H9 (cell line): ENCODE results near the gene IL25. TPM values are rescaled to one million over a fixed set of nuclear protein-coding genes. Genes with fewer than 3 reads are reported as not detected.

Experiments used
- DNase-seq: peaks from one replicate; pipeline ENCODE4 v3.0.0-alpha.2; 2017
- H2AFZ ChIP-seq: one replicate; pipeline ENCODE4 v1.6.1; 2013; ENCODE audit warnings: mild to moderate bottlenecking, low read length, control low read depth, moderate library complexity
- H2AK5ac ChIP-seq: 2 replicates; pipeline ENCODE4 v1.6.1; 2013; ENCODE audit warnings: low read length, control low read depth, mixed read lengths; ENCODE audit not compliant: insufficient read length
- H2BK120ac ChIP-seq: one replicate; pipeline ENCODE4 v1.6.1; 2013; ENCODE audit warnings: low read depth, mild to moderate bottlenecking, low read length, control low read depth, inconsistent platforms; ENCODE audit not compliant: poor library complexity, severe bottlenecking
- H2BK12ac ChIP-seq: 2 replicates; pipeline ENCODE4 v1.6.1; 2013; ENCODE audit warnings: low read length, control low read depth, mixed read lengths, low read depth; ENCODE audit not compliant: insufficient read length
- H2BK15ac ChIP-seq: 2 replicates; pipeline ENCODE4 v1.6.1; 2013; ENCODE audit warnings: low read depth, low read length, control low read depth
- H2BK20ac ChIP-seq: one replicate; pipeline ENCODE4 v1.6.1; 2013; ENCODE audit warnings: low read depth, mild to moderate bottlenecking, low read length, control low read depth, inconsistent platforms; ENCODE audit not compliant: poor library complexity, severe bottlenecking
- H2BK5ac ChIP-seq: 2 replicates; pipeline ENCODE4 v1.6.1; 2013; ENCODE audit warnings: low read length, control low read depth, mixed read lengths; ENCODE audit not compliant: insufficient read length
- H3K14ac ChIP-seq: 2 replicates; pipeline ENCODE4 v1.6.1; 2013; ENCODE audit warnings: low read length, control low read depth; ENCODE audit not compliant: insufficient read depth
- H3K18ac ChIP-seq: 2 replicates; pipeline ENCODE4 v1.6.1; 2013; ENCODE audit warnings: low read depth, mild to moderate bottlenecking, mixed read lengths, low read length, control low read depth; ENCODE audit not compliant: insufficient read length
- H3K23ac ChIP-seq: 2 replicates; pipeline ENCODE4 v1.6.1; 2013; ENCODE audit warnings: low read length, control low read depth, mixed read lengths, low read depth; ENCODE audit not compliant: insufficient read length
- H3K23me2 ChIP-seq: 2 replicates; pipeline ENCODE4 v1.6.1; 2013; ENCODE audit warnings: low read depth, mild to moderate bottlenecking, mixed read lengths, low read length, control low read depth; ENCODE audit not compliant: insufficient read length, poor library complexity, severe bottlenecking
- H3K27ac ChIP-seq: 2 replicates; pipeline ENCODE4 v1.5.1; 2013; ENCODE audit warnings: low read length, control low read depth, mixed read lengths, low read depth; ENCODE audit not compliant: insufficient read length
- H3K27me3 ChIP-seq: 2 replicates; pipeline ENCODE4 v1.6.1; 2013; ENCODE audit warnings: low read length, control low read depth, inconsistent platforms; ENCODE audit not compliant: insufficient read depth
- H3K4ac ChIP-seq: 2 replicates; pipeline ENCODE4 v1.6.1; 2013; ENCODE audit warnings: low read depth, mild to moderate bottlenecking, control low read depth, inconsistent platforms, low read length, moderate library complexity
- H3K4me1 ChIP-seq: 2 replicates; pipeline ENCODE4 v1.6.1; 2013; ENCODE audit warnings: low read length, control low read depth, inconsistent platforms; ENCODE audit not compliant: insufficient read depth
- H3K4me2 ChIP-seq: 2 replicates; pipeline ENCODE4 v1.6.1; 2013; ENCODE audit warnings: low read length, control low read depth, mixed read lengths; ENCODE audit not compliant: insufficient read length, insufficient read depth
- H3K56ac ChIP-seq: 2 replicates; pipeline ENCODE4 v1.6.1; 2013; ENCODE audit warnings: low read depth, mild to moderate bottlenecking, mixed read lengths, low read length, control low read depth; ENCODE audit not compliant: insufficient read length
- H3K79me1 ChIP-seq: 2 replicates; pipeline ENCODE4 v1.6.1; 2013; ENCODE audit warnings: low read depth, mild to moderate bottlenecking, moderate library complexity, low read length, control low read depth, inconsistent platforms; ENCODE audit not compliant: insufficient read depth, poor library complexity, severe bottlenecking
- H3K79me2 ChIP-seq: 2 replicates; pipeline ENCODE4 v1.6.1; 2013; ENCODE audit warnings: low read length, control low read depth, inconsistent platforms; ENCODE audit not compliant: insufficient read depth
- H3K9ac ChIP-seq: 2 replicates; pipeline ENCODE4 v1.6.1; 2013; ENCODE audit warnings: low read length, control low read depth, mixed read lengths; ENCODE audit not compliant: insufficient read length; ENCODE audit errors: extremely low read depth
- H3K9me3 ChIP-seq: one replicate; pipeline ENCODE4 v1.6.1; 2013; ENCODE audit warnings: low read depth, low read length, inconsistent platforms; ENCODE audit not compliant: control insufficient read depth
- H3T11ph ChIP-seq: one replicate; pipeline ENCODE4 v1.6.1; 2013; ENCODE audit warnings: mild to moderate bottlenecking, low read length, control low read depth, inconsistent platforms
- H4K20me1 ChIP-seq: one replicate; pipeline ENCODE4 v1.6.1; 2013; ENCODE audit not compliant: control insufficient read depth, insufficient read length, insufficient read depth
- H4K5ac ChIP-seq: 2 replicates; pipeline ENCODE4 v1.6.1; 2013; ENCODE audit warnings: low read depth, mild to moderate bottlenecking, mixed read lengths, low read length, control low read depth; ENCODE audit not compliant: insufficient read length
- H4K8ac ChIP-seq: replicated peaks from 2 replicates; pipeline ENCODE4 v1.6.1; 2013; ENCODE audit warnings: low read length, control low read depth, mixed read lengths, low read depth; ENCODE audit not compliant: insufficient read length
- H4K91ac ChIP-seq: 2 replicates; pipeline ENCODE4 v1.6.1; 2013; ENCODE audit warnings: low read depth, mild to moderate bottlenecking, moderate library complexity, mixed read lengths, low read length, control low read depth; ENCODE audit not compliant: insufficient read length
- H3K27ac Mint-ChIP-seq, 3 experiments: 2 replicates in 2 of 3; 3 replicates in 1 of 3; pipeline ENCODE4 v1.8.0; 2020 to 2021; ENCODE audit warnings: mixed read lengths in 3 of 3, mild to moderate bottlenecking in 1 of 3, moderate library complexity in 1 of 3
- H3K27me3 Mint-ChIP-seq: 2 replicates; pipeline ENCODE4 v1.8.0; 2021; ENCODE audit warnings: low read depth, mild to moderate bottlenecking, moderate library complexity, mixed read lengths
- H3K36me3 Mint-ChIP-seq, 3 experiments: 2 replicates in 2 of 3; 3 replicates in 1 of 3; pipeline ENCODE4 v1.8.0; 2020 to 2021; ENCODE audit warnings: low read depth in 3 of 3, mixed read lengths in 3 of 3; ENCODE audit not compliant: insufficient read depth in 1 of 3
- H3K4me1 Mint-ChIP-seq, 2 experiments: 2 replicates each; pipeline ENCODE4 v1.8.0; 2020; ENCODE audit warnings: mixed read lengths in 2 of 2
- H3K4me3 Mint-ChIP-seq, 2 experiments: 2 replicates in 1 of 2; 3 replicates in 1 of 2; pipeline ENCODE4 v1.8.0; 2020 to 2021; ENCODE audit warnings: mild to moderate bottlenecking in 2 of 2, mixed read lengths in 2 of 2, moderate library complexity in 1 of 2
- H3K9me3 Mint-ChIP-seq, 2 experiments: 2 replicates in 1 of 2; 3 replicates in 1 of 2; pipeline ENCODE4 v1.8.0; 2020; ENCODE audit warnings: mild to moderate bottlenecking in 2 of 2, mixed read lengths in 2 of 2, moderate library complexity in 1 of 2
- CTCF ChIP-seq: fragments of 200-600 bp; sonication (generic); conservative IDR thresholded peaks from 3 replicates; pipeline ENCODE4 v1.8.0; 2021; ENCODE audit warnings: antibody characterized with exemption, mild to moderate bottlenecking
- WGBS: extraction: QIAGEN DNeasy Blood & Tissue Kit; methylation state at CpG from one replicate; pipeline ENCODE4 v1.1.7; 2013; ENCODE audit warnings: missing lambda C conversion rate, low lambda C conversion rate, mixed read lengths; ENCODE audit not compliant: insufficient read length; ENCODE audit errors: extremely low coverage; 5-methylcytosine and 5-hydroxymethylcytosine counted together
- total RNA-seq: library from RNA; stranded (reverse); gene quantifications from 2 replicates; pipeline ENCODE4 v1.2.1, GENCODE V29; 2021

Gene IL25
- total RNA-seq, 1 experiment from 2014 or later, result not detected

GRCh38 chr14:23378612-23379220 lies 6.1 kb downstream of the IL25 start:
- Histone ChIP-seq H3K9me3 (no peaks in the 10 kb centered on the region), H3K4me2 (no peak overlapping the region), H3K23ac (no peak overlapping the region), H3K79me1 (no peaks in the 10 kb centered on the region), H3T11ph (no peak overlapping the region), H4K5ac (no peak overlapping the region), H2BK5ac (no peak overlapping the region), H4K91ac (no peak overlapping the region), H3K14ac (no peak overlapping the region), H3K79me2 (no peaks in the 10 kb centered on the region), H3K27ac (no peak overlapping the region), H2AFZ (no peak overlapping the region), H2BK20ac (no peak overlapping the region), H3K4ac (no peak overlapping the region), H2BK15ac (no peak overlapping the region), H2BK12ac (no peak overlapping the region), H3K9ac (no peak overlapping the region), H3K23me2 (no peaks in the 10 kb centered on the region), H2AK5ac (no peak overlapping the region), H3K4me1 (no peaks in the 10 kb centered on the region), H4K20me1 (no peaks in the 10 kb centered on the region), H2BK120ac (no peak overlapping the region), H4K8ac (no peak overlapping the region), H3K18ac (no peak overlapping the region), H3K56ac (no peak overlapping the region), H3K27me3 (no peaks in the 10 kb centered on the region; the same call in 1 of the 2 replicates)
- no peaks in the 10 kb centered on the region for H3K36me3 Mint-ChIP-seq
- H3K27ac Mint-ChIP-seq, result no peak overlapping the region
- peaks cover 71% of the 10 kb centered on the region for H3K27me3 Mint-ChIP-seq
- no peak overlapping the region for H3K4me3 Mint-ChIP-seq
- H3K9me3 Mint-ChIP-seq, result no peaks in the 10 kb centered on the region
- TF ChIP-seq CTCF, result no peak
- peaks cover 9 to 22% of the 10 kb centered on the region in 2 experiments for H3K4me1 Mint-ChIP-seq
- WGBS, result no CpG with 5 or more reads among the region's 11 CpGs
- no peak for DNase-seq
